HG02763 (cell line): Measurements from ENCODE around the gene BANF1.
A peak's percentile ranks its signal among the peaks of the same experiment; 100 is the strongest.

Experiments used
- ATAC-seq: cut with Tn5 transposase; IDR thresholded peaks from one replicate; pipeline ENCODE4 v1.9.1; 2021; ENCODE audit warnings: mild to moderate bottlenecking, moderate library complexity; ENCODE audit not compliant: unreplicated experiment

The BANF1 gene

GRCh38 chr11:65978391-65979238, 23.7 kb upstream of the BANF1 start:
- ATAC-seq: no peak

GRCh38 chr11:65979261-65979759, 23.0 kb upstream of the BANF1 start:
- ATAC-seq: no peak

- ATAC-seq: no peak
Measured at GRCh38 chr11:65981101-65981740, 21.1 kb upstream of the BANF1 start.

GRCh38 chr11:65981972-65982823, 20.1 kb upstream of the BANF1 start:
- no peak for ATAC-seq

GRCh38 chr11:65982824-65983588, 19.3 kb upstream of the BANF1 start:
- ATAC-seq: no peak

GRCh38 chr11:65983589-65983987, 18.7 kb upstream of the BANF1 start:
- ATAC-seq: no peak

GRCh38 chr11:65987336-65987735, 15.0 kb upstream of the BANF1 start:
- ATAC-seq: no peak

- peak; percentile 88 for ATAC-seq
Measured at GRCh38 chr11:65988791-65989592, 13.3 kb upstream of the BANF1 start.

- no peak for ATAC-seq
Measured at GRCh38 chr11:65992056-65992455, 10.2 kb upstream of the BANF1 start.

- no peak for ATAC-seq
Measured at GRCh38 chr11:65997286-65997685, 5.0 kb upstream of the BANF1 start.

- ATAC-seq: peak; percentile 48
Measured at GRCh38 chr11:66002648-66003225, 434 bp downstream of the BANF1 start.

GRCh38 chr11:66003291-66003690, 988 bp downstream of the BANF1 start:
- ATAC-seq: no peak

- ATAC-seq: no peak
Measured at GRCh38 chr11:66004186-66004585, 1.9 kb downstream of the BANF1 start.

GRCh38 chr11:66006134-66006890, 4.0 kb downstream of the BANF1 start:
- no peak for ATAC-seq

- no peak for ATAC-seq
Measured at GRCh38 chr11:66006891-66007176, 4.5 kb downstream of the BANF1 start.

- no peak for ATAC-seq
Measured at GRCh38 chr11:66007201-66007634, 4.9 kb downstream of the BANF1 start.

- no peak for ATAC-seq
Measured at GRCh38 chr11:66008095-66008467, 5.8 kb downstream of the BANF1 start.

- ATAC-seq: no peak
Measured at GRCh38 chr11:66008468-66009101, 6.3 kb downstream of the BANF1 start.
